Retinal pigment epithelial cell (primary cell): ENCODE results near the gene MYO3A.
A peak's percentile ranks its signal among the peaks of the same experiment; 100 is the strongest.

ENCODE experiments used
- DNase-seq: peaks from one replicate; pipeline ENCODE4 v3.0.0-alpha.2; 2010; ENCODE audit warnings: low read depth
- H3K4me3 ChIP-seq: 2 replicates; pipeline ENCODE4 v1.5.1; 2011; ENCODE audit warnings: mild to moderate bottlenecking, low read length, control low read depth, moderate library complexity
- TF ChIP-seq, protein P1 (sequence below): conservative IDR thresholded peaks from 2 replicates; pipeline ENCODE4 v1.5.1; 2011; ENCODE audit warnings: low read depth, low read length, control low read depth, inconsistent platforms

MYO3A gene

DNA sequence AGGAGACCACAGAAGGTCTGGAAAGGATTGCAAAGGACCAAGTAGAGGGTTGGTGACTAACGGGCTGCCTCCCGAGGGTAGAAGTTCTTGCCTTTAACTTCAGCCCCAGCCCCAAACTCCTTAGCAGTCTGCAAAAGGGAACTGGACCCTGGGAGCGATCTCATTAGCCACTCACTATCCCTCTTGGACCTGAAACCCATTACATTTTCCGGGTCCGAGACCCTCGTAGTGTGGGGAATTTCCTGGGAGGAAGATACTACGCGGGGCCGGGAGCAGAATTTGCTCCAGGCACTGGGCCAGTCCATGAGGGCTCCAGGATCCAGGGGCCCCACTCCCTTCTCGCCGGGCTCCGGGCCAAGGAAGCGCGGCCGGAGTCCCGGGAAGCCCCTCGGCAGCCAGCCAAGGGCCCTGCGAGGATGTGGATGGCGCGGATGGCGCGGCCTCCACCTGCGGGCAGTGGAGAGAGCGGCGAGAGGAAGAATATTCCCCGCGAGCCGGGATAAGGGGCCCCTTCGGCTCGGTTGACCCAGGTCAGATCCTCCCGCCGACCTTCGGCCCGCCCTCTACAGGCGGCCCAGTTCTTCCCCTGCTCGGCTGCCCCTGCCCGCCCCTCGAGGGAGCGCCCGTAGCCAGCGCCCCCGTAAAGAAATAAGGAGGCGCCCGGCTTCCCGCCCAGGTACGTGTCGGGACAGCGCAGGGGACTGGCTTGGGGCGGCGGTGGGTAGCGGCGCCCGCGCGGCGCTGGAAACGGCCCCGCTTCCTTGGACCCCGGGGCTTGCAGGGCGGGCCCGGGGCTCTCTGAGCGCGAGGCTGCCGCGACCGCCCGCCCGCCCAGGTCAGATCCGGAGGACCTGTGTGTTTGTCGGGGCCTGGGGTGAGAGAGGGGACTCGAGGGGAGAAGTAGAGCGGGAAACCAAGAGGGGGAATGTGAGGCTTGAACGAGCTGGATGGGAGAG, at the start of gene MYO3A:
MYO3A (plus strand) TSS at position 577 of the 956 bp plus-strand sequence. CDS start 17,882 bp downstream, outside the sequence.
- DNase-seq: no peak
- TF ChIP-seq, protein P1, sequence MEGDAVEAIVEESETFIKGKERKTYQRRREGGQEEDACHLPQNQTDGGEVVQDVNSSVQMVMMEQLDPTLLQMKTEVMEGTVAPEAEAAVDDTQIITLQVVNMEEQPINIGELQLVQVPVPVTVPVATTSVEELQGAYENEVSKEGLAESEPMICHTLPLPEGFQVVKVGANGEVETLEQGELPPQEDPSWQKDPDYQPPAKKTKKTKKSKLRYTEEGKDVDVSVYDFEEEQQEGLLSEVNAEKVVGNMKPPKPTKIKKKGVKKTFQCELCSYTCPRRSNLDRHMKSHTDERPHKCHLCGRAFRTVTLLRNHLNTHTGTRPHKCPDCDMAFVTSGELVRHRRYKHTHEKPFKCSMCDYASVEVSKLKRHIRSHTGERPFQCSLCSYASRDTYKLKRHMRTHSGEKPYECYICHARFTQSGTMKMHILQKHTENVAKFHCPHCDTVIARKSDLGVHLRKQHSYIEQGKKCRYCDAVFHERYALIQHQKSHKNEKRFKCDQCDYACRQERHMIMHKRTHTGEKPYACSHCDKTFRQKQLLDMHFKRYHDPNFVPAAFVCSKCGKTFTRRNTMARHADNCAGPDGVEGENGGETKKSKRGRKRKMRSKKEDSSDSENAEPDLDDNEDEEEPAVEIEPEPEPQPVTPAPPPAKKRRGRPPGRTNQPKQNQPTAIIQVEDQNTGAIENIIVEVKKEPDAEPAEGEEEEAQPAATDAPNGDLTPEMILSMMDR: peak; percentile 17
- peak within 1 kb of the TSS; percentile 73 for H3K4me3 ChIP-seq

GRCh38 chr10:25888627-25889026, 45.4 kb upstream of the MYO3A start:
- no peak overlapping the region for H3K4me3 ChIP-seq
- DNase-seq: no peak
- TF ChIP-seq, protein P1: no peak

- DNase-seq: no peak
- TF ChIP-seq, protein P1: no peak
- no peak overlapping the region for H3K4me3 ChIP-seq
Measured at GRCh38 chr10:25890995-25891394, 43.0 kb upstream of the MYO3A start.

DNA sequence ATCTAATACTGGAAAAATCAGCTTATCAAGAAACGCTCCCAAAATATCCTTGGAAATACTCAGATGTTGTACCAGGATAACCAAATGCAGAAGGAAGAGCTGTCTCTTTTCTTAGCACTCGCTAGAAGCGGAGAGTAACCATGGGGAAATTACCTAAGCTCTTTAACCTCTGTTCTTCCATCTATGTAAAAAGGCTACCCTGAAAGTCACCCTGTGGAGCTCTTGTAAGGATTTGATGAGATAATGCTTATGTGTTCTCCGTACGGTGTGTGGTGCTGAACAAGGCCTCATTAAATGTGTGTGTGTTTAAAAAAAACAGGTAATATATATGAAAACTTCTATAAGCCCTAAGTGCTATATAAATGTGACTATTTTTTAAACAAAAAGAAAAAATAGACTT, 38.2 kb upstream of the MYO3A start:
- TF ChIP-seq, protein P1: no peak
- H3K4me3 ChIP-seq: no peak overlapping the region
- no peak for DNase-seq

- H3K4me3 ChIP-seq: no peak overlapping the region
- TF ChIP-seq, protein P1: no peak
- DNase-seq: no peak
Measured at GRCh38 chr10:25896421-25896820, 37.6 kb upstream of the MYO3A start.

DNA sequence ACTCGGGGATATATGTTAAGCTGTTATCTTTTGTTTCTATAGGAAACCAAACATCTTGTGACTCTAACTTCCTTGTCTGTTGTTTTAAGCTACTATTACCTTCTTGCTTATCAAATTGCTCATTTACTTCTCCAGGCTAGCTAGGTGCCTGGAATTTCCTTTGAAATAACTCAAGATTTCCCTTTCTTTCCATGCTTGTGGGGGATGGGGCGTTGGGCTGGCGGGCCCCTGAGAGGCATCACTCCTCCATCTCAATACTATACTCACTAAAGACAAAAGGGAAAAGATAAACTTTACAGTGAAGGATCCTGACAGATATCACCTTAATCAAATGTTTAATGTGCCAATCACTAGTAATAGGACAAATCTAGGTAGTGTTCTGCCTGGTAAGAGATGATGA, 34.7 kb upstream of the MYO3A start:
- no peak for DNase-seq
- TF ChIP-seq, protein P1: no peak
- H3K4me3 ChIP-seq: no peak overlapping the region

DNA sequence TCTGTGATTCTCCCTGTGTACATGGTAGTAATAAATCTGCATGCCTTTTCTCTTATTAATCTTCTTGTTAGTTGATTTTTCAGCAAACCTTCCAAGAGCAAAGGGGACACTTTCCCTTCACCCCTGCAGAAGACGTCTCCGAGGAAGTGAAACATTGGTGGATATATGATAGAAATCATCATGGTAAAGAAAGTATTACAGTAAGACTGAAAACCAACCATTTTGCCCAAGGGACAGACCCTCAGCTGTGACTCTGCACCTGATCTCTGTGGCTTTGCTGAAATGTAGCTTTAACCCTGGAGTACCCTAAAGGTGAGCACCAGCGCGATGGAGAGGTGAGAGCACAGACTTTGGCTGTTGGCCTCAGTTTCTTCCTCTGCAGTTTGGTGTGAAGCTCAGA, 32.8 kb upstream of the MYO3A start:
- no peak for DNase-seq
- H3K4me3 ChIP-seq: no peak overlapping the region
- TF ChIP-seq, protein P1: no peak
